ENCODE results near the gene MCTP2.

Gene MCTP2

DNA sequence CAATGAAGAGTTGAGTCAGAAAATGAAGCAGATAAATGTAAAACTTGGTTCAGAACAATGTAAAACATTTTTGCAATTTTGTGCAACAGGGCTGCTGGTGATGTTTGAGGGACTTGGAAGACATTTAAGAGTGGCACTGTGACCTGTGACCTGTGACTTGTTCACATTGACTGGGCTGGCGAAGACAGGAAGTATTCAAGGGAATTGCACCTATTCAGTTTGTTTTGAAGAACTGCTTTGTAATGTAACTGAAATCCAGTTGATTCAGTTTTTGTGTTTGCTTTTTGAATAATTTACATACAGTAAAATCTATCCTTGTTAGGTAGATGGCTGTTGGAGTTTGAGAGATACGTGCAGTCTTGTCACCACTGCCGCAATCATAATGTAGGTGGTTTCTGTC, 35.4 kb downstream of the MCTP2 start:
- no peak for DNase-seq

DNA sequence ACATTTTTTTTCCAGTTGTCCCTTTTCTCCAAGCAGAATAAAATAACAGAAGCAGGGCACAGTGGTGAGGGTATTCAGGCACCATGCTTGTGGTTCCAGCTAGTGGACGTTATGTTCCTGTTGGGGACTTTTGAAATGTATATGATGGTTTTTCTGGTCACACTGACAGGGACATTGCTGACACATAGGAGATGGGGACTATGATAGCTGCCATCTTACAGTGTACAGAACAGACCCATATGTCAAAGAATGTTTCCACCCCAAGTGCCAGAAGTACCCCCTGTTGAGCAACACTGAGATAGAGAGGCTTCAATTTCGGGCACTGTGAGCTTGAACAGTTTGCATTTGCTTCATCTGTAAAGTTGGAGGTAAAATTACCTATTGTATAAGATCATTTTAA, 38.6 kb downstream of the MCTP2 start:
- no peak for DNase-seq

DNA sequence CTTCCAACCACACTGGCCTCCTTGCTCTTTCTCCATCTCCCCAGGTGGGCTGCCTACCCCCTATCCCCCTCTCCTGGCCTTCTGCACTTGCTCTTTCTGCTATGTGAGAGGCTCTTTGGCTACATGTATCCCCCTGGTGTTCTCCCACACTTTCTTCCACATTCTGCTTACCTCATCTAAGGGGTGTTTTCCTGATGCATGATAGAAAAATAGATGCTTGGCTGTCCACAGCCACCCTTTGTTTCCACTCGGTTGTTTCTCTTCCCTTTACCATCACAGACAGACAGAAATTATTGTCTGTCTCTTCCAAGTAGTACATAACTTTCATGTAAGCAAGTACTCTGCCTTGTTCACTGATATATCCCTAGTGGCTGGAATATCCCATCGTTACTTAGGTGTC, 39.2 kb downstream of the MCTP2 start:
- DNase-seq, result no peak

DNA sequence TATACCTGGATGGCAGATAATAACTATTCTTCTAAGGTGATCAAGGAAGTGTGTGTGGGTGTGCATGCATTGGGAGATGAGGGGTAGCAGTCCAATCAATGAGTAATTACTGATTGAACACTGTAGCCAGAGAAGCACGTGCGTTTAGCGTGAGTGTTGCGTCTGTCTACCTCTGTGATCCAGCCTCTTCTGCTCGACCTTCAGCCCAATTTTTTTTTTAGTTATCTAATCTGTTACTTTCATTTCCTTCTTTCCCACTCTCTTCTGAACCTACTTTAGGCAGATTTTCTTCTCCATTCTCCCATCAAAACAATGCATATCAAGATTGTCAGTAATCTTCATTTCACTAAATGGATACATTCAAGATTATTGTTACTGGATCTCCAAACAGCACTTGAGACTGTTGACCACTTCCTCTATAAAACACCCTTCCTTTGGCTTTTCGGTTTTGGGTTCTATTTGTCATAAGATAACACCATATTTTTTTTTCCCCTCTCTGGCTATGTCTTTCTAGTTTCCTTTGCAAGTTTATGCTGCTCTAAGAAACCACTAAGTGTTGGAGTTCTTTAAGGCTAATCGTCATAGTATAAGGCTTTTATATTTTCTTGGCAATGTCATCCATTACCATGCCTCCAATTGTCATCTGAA, 41.0 kb downstream of the MCTP2 start:
- DNase-seq, result no peak

DNA sequence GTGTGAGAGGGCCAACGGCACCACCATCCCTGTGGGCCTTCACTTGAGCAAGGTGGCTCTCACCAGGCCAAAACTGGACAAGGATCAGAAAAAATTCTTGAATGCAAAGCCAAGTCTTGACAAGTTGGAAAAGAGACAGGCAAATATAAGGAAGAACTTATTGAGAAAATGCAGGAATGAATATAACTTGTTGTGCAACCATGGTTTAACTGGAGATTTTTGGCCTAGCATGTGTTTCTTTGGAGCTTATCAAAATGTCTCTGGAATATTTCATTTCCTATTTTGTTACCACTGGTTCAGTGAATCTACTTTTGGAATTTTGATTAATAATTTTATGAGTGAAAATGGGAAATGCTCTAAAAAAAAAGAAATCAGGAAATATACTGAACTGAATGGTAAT, 42.5 kb downstream of the MCTP2 start:
- no peak for DNase-seq

DNA sequence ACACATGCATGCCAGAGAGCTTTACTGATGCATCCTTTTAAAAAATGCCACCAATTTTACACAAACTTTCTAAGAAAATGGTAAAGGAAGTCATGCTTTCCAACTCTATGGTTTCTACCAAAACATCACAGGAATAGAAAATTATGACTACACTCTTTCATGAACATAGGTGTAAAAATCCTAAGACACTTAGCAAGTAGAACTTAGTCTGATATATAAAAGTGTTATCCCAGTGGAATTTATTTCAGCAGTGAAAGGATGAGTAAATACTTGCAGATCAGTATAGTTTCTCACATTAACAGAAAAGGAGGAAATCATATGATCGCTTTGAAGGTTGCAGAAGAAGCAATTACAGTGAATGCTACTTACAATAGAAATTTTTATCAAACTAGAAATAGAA, 43.4 kb downstream of the MCTP2 start:
- DNase-seq, result no peak

DNA sequence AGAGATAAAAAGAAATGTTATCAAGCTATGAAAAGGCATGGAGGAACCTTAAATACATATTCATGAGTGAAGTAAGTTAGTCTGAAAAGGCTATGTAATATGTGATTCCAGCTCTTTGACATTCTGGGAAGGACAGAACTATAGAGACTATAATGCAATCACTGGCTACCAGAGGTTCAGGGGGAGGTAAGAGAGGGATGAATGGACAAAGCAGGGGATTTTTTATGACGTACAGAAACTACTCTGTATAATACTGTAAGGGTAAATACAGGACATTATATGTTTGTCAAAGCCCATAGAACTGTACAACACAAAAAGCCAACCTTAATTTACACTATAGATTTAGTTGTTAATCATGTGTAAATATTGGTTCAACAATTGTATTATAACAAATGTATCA, 46.1 kb downstream of the MCTP2 start:
- DNase-seq, result peak; percentile 13

DNA sequence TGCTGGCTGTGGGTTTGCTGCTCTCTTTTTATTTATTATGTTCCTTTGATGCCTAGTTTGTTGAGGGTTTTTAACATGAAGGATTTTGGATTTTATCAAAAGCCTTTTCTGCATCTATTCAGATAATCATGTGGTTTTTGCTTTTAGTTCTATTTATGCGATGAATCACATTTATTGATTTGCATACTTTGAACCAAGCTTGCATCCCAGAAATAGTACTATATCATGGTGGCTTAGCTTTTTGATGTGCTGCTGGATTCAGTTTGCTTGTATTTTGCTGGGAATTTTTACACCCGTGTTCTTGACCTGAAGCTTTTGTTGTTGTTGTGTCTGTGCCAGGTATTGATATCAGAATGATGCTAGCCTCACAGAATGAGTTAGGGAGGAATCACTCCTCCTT, 48.4 kb downstream of the MCTP2 start:
- DNase-seq, result no peak

DNA sequence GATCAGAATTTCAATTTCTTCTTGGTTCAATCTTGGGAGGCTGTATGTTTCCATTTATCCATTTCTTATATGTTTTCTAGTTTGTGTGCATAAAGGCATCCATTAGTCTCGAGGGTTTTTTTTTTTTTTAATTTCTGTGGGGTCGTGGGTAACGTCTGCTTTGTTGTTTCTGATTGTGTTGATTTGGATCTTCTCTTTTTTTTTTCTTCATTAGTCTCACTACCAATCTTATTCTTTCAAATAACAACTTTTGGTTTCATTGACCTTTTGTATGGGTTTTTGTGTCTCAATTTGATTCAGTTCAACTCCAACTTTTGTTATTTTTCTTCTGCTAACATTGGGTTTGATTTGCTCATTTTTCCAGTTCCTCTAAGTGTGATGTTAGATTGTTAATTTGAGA, 48.9 kb downstream of the MCTP2 start:
- no peak for DNase-seq

DNA sequence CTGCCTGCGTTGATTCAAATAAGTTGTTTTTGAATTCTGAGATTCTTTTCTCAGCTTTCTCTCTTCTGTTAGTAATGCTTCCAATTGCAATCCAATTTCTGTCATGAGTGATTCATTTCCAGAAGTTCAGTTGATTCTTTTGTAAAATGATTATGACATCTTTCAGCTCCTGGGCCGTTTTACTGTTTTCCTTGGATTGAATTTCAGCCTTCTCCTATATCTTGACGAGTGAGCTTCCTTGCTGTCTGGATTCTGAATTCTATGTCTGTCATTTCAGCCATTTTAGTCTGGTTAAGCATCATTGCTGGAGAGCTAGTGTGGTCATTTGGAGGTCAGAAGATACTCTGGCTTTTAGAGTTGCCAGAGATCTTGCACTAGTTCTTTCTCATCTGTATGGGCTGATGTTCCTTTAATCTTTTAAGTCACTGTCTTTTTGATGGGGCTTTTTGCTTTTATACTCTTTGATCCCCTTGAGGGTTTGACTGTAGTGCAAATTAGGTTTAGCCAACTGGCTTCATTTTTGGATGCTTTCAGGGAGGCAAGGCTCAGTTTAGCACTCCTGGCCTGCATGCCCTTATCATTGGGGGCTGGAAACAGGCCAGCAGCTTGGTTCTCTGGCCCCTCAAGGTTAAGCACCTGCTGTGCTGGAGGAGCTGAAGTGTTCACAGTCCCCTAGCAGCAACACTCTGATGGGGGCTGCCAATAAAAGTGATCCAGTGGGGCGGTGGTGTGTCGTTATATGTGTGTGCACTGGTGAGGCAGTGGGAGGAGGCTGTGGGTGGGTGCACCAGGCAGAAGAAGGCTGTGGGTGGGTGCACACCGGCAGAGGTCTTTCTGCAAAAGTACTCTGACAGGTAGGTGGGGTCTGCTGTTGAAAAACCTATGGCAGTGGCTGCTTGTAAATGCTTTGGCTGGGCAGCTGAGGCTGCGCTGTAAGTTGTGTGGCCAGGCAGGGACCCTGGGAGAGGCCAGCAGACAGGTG, 51.2 kb downstream of the MCTP2 start:
- no peak for DNase-seq

DNA sequence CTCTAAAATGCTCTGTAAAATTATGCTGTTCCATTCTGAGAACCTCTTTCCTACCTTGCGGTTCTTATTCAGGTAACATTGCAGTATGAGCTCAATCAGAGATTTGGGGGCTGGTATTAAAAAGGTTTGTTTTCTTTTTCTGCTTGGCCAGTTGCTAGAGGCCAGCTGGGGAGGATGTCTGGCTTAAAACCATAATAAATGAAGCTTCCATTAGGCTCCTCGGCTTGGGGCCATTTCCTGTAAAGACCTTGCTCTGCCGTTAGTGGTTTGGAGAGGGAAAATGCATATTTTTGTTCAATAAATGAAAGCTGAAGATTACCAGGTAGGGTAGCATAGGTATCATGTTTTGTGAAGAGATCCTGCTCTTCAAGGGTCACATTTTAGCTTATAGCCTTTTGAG, 55.2 kb downstream of the MCTP2 start:
- DNase-seq, result no peak

DNA sequence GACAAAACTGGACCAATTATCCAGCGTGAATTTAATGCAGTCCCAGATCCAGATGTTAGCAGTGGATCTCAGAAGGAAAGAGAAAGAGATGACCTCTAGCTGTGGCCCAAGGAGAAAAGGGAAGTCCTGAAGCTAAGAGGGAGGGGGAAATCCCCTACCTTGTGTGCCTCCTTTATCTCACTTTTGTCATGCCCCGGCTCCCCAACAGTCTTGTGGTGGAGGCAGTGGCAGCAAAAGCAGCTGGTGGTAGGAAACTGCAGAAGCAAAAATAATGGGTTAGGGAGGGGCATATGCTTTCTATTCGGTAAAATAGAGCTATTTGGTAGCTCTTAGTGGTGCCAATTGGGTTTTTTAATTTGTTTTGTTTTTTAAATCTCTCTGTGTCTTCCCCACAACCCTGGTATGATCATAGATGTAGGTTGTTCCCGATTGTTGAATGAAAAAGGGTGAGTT, 56.5 kb downstream of the MCTP2 start:
- no peak for DNase-seq

DNA sequence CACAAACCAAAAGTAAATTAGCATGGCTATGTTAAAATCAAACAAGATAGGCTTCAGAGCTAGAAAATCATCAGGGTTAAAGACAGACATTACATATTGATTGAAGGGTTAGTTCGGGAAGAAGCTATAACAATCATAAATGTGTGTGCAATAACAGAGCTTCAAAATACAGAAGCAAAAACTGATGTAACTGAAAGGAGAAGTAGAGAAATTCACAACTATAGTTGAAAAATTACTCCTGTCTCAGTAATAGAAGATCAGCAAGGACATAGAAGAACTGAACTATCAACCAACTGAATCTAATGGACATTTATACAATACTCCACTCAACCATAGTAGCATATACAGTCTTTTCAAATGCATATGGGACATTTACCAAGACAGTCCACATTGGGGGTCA, 59.4 kb downstream of the MCTP2 start:
- no peak for DNase-seq

DNA sequence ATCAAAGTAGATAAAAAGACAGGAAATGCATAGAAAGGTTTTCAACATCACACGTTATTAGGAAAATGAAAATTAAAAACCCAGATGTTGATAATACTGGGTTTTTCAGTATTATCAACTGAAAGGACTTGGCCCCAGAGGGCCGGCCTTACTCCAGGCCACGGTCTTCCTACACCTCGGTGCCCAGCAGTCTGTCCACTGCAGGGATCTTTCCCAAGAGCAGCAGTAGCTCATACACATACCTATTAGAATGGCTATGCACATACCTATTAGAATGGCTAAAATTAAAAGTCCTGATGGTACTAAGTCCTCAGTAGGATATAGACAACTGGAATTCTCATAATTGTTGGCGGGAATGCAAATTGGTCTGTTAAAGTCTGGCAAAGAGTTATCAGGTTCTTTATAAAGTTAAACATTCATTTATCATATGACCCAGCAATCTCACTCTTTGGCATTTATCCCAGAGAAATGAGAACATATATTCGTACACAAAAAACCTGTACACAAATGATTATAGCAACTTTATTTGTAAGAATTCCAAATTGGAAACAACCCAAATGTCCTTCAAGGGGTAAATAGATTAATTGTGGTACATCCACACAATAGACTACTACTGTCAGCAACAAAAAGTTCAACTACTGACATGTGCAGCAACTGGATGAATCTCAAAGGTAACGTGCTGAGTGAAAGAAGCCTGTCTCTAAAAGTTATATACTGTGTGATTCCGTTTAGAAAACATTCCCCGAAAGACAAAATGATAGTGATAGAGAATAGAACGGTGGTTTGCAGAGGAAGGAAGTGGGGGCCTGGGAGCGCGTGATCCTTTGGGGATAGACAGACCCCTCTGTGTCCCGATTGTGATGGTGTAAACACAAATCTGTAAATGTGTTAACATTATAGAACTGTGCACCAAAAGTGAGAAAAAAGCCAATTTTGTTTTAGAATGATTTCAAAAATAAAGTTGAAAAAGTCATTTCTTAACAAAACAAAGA, 62.3 kb downstream of the MCTP2 start:
- DNase-seq, result no peak

DNA sequence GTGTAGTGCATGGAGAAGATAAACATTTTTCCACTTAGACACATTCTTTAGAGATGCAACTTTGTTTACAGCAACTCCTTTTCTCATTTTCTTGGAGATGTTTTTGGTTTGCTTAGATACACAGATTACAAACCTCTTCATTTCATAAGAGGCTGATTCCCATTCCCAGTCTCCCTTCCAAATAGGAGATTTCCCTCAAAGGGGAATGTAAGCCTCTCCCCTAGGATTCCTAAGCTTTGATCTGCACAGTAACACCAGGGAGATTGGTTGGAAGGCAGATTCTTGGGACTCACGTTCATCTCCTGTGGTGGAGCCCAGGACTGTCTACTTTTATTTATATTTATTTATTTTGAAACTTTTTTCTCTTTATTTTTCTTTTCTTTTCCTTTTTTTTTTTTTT, 63.2 kb downstream of the MCTP2 start:
- DNase-seq, result no peak

DNA sequence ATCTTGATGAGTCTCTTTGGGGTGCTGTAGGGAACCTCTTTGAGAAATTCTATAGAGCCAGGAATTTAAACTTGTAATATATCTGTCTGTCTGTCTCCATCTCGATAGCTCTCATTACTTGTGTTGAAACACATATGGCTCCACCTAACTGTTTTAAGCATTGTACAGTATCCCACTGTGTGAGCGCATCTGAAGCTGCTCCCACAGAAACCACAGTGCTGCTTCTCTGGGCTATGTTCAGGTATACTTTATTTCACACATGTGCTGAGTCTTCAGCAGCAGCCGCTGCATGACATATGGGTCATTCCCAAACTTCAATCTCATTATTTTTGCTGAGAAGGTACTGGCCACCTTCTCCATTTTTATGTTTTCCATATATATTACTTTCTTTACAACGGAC, 63.9 kb downstream of the MCTP2 start:
- DNase-seq, result no peak

DNA sequence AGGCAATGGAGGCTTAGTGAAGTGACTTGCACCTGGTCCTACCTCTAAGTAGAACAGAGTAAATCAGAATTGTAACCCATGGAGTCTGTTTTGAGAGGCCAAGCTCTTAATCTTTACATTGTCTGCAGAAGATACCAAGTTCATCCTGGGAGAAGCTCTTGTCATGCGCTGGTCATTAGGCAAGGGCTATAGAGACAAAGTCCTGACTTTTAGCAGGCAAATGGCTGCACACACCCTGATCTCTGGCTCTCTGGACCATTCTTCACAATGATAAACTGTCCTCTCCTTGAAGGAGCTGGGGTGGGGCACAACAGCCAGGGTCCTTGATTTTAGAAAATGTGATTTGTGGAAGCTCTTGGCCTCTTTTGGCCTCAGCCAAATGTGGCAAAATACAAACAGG, 65.4 kb downstream of the MCTP2 start:
- no peak for DNase-seq

DNA sequence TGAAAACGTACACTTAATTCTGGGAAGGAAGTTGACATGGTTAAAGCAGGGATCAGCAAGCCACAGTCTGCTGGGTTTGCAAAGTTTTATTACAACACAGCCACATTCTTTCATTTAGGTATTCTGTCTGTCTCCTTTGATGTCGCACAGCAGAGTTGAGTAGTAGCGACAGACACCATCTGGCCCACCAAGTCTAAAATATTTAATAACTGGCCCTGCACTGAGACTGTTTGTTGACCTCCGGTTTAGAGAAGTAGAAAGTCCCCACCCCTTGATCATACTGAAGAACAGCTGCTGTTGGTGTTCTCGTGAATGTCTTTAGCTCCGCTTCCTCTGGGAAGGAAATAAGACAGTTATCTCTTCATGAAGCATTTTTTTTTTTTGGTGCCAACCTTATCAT, 66.2 kb downstream of the MCTP2 start:
- no peak for DNase-seq

DNA sequence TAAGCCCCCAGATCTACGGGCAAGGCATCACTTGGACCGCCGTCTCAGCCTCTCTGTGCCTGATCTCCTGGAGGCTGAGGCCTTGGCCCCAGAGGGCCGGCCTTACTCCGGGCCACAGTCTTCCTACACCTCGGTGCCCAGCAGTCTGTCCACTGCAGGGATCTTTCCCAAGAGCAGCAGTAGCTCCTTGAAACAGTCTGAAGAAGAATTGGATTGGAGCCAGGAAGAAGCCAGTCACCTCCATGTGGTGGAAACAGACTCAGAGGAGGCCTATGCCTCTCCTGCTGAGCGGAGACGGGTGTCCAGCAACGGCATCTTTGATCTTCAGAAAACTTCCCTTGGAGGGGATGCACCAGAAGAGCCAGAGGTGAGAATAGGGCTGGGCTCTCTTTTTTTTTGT, 67.0 kb downstream of the MCTP2 start:
- DNase-seq, result no peak

DNA sequence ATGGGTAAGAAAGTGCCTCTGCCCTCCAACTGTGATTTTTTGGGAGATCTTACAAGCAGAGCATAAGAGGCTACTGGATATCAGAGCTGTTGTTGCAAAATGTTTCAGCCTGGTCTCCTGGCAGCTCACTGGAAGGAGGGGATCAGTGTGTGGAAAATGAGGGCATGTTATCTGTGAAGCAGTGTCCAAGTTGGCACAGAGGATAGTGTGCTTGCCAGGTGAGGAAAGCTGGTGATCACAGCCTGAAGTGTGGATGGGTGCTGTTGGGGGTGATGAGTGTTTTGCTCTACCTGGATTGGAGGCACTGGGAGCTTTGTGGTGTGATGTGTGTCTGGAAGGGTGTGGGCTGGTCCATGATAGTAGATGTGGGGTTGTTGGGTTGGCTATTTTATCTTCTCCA, 69.3 kb downstream of the MCTP2 start:
- DNase-seq, result no peak

DNA sequence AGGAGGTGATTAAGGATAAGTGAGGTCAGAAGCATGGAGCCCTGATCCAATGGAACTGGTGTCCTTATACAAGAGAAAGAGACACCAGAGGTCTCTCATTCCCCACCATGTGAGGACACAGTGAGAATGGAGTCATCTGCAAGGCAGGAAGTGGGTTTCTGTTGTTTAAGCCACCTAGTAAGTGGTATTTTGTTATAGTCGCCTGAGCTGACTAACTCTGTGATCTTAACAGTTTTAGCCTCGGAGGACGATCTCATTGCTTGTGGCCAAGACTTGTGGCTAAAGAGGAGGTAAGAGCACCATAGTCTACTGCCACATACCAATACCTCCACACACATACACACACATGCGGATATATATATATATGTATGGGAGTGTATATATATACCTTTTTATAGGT, 73.8 kb downstream of the MCTP2 start:
- no peak for DNase-seq

DNA sequence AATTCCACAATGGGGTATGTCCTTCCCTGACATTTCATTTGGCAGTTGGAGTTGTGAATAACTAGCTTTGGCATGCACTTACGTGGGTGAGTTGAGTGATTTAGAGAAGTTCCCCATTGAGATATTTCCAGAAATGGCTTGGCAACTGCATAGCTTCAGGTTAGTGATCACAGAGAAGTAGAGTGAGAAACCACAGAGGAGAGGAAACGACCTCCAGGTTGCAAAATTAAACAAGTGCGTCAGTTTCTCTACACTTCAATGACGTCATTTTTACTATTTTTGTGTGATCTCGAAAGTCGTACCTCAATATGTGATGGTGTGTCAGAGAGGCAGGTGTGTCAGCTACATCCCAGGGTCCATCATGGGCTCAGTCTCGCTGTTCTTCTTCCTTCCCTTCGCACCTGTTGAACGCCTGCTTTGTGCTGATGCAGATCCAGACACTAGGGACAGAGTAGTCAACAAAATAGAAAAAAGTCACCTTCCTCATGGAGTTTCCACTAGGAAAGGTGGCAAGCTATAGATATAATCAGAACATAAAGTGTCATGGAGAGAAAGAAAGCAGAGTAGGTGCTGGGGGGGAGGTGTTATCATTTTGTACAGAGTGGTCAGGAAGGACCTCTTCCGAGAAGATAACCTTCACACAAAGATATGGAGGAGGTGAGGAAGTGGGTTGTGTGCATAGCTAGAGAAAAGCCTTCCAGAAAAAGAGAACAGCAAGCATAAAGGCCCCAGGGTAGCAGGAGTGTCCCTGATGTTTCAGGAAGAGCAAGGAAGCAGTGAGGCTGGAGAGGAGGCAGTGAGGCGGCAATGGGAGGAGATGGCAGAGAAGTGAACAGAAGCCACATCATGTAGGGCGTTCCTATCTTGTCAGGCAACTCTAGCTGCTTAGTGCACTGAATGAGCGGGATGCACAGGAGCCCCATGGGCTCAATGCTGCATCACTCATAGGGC, 75.6 kb downstream of the MCTP2 start:
- no peak for DNase-seq
